Skeletal muscle cell (primary cell): Measurements from ENCODE around the gene CLHC1.
A peak's percentile ranks its signal among the peaks of the same experiment; 100 is the strongest.

Experiments used
- DNase-seq: peaks from one replicate; pipeline ENCODE4 v3.0.0-alpha.2; 2010; ENCODE audit warnings: low read depth
- H3K4me3 ChIP-seq: 2 replicates; pipeline ENCODE4 v1.5.1; 2011; ENCODE audit warnings: low read depth, mild to moderate bottlenecking, control low read depth, low read length, moderate library complexity

Gene CLHC1

DNA sequence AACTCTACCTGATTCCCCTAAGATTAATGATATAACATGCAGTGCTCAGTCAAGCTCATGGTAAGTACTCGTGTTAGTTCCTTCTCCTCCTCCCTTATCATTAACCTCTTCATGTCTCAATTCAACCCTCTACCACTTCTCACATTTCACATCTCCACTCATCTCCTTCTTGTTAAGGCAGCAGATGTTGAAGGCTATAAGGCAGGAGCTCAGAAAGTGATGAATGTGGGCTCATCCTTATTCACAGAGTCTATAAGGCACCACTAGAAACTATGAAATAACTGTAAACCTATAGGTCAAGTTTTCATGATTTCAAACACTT lies 56.0 kb downstream of the CLHC1 start:
- no peak for DNase-seq
- no peak overlapping the region for H3K4me3 ChIP-seq

DNA sequence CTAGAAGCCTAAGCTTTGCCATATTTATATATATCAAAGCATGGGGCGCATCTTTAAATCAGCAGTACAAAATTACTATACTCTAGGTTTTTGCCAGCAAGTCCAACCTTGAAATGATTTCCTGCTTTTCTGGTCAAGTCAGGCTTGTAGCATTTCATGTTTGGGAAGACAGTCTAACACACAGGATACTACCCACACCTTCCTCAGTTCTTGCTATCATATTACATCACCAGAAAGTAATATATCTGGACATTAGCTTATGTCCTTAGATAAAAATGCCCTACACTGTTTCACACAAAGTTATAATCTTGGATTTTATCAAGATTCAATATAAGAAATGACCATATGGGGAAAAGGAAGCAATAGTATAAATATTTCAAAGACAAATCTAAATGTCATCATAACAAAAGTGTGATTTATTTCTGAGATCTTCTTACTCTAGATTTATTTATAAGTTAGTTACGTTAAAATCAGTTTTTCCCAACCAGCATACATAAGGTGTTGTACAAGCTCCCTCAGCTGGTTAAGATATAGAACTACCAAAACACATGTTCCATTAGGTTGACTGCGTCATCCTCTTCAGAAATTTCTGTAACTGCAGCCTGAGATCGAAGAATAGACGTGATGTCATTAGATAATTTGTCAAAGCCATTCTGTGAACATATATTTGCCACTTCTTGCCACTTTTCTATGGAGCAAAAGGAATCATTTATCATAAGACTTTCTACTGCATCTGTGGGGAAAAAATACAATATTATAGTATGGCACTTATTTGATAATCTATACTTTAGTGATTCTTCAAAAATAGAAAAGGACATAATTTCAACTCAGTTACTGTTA lies 56.6 kb downstream of the CLHC1 start:
- DNase-seq: no peak

DNA sequence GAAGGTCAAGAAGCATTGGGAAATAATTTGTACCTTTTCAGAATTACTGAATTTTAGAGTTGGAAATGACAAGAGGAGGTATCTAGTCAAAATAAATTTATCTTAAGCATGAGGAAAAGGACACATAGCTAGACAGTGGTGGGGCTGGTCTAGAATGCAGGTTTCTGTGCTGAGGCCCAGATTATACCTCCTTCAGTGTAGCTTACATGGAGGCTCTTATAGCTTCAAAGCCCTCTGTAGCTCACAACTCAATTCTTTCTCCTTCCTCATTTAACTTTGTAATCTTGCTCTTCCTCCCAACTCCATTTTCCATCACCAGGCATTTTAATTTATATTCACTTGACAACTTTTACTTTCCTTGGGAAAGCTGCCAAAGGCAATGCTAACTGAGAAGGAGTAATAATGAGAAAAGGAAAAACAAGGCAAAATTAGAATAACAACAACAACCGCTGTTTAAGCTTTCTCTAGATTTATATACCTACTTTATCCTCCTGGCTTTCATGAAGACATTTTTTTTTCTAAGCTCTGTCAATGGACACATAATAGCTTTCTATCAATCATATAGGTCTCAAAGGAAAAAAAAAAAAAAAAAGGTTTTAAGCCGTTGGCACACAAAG lies 58.5 kb downstream of the CLHC1 start:
- no peak overlapping the region for H3K4me3 ChIP-seq
- no peak for DNase-seq

More for the DNA sequence above, 56.6 kb downstream of the CLHC1 start:
- H3K4me3 ChIP-seq: no peak overlapping the region

DNA sequence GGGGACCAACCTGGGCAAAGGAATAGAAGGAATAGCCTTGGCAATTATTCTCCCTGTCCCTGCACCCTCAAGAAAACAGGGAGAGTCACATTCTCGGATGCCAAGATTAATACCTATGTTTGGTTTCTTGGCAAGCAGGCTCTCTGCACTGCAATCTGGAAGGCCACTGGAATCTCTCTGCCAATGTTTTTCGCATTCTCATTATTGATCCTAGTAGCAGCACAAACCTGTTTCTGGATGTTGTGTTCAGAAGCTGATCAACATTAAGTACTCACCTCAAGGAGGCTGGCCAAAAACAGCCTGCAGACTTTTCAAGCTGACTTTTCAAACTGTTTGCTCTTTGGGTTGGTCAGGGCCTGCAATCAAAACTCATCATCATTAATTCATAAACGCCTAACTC lies 62.2 kb downstream of the CLHC1 start:
- DNase-seq: no peak
- H3K4me3 ChIP-seq: no peak overlapping the region

DNA sequence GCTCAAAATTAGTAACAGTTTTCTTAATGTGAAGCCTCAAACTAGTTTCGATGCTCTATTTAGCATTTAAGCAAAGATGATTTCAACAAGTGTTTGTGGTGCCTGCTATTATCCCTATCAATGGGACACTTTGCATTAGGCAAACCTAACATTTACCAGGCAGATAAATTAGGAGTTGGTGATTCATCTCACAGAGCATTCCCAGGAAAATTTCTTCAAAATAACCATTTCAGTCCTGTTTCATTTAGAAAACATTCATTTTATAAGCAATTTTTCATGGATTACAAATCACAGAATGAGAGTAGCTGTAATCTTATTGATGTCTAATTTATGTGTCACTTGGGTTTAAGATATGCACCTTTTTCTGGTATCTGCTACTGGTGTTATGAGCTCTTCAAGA lies 62.7 kb downstream of the CLHC1 start:
- DNase-seq: no peak
- H3K4me3 ChIP-seq: no peak overlapping the region

DNA sequence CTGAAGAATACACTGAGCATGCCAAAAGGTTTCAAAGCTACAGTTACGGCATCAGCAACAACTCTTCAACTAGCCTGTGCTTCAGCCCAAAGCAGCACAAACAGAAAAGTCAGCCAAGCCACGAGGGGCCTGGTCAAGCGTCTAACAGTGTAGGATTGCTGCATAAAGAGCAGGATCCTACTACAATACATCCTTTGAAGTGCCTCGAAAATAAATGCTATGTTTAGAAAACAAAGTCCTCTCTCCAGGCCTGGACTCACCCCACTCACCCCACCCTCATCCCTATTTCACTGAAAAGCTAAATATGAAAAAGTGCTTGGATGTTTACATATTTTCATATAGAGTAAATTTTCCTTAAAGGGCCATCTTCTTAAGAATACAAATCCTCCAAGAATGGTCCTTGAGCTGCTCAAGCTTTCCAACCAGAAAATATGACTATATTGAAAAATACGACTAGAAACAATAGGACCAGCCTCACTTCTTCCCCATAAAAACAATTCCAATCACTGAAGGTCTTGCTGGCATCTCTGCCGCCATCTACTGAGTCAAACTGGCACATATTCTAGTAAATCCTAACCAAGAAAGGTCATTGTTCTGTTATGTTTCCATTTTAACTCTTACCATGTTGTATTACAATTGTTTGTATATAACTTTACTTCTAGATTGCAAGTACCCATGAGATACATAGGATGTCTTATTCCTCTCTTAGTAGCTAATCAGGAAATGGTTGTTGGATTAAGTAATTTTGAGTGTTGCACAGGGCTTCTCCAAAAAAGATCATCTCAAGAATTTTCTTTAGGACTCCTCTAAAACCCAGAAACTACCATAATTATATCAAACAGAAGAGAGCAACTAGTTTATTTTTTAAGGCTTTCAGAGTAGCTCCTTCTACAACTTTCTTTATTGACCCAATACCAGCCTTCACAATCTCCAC lies 63.6 kb downstream of the CLHC1 start:
- H3K4me3 ChIP-seq: no peak overlapping the region

DNA sequence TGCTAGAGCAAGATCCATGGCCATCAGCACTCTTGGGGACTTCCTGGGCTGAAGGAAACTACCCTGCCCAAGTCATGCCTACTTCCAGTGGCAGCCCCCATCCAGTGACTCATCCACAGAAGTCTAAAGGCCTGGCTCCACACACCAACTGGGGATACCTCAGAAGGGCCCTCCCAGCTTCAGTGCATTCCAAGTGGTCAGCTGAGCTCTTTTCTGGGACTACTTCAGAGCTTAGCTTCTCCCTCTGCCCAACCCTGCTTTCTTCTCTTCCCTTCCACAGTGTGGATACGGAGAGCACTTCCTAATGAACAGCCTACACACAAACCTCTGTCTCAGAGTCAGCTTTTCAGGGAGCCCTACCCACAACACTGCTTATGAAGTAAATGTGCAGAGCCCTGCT lies 66.5 kb downstream of the CLHC1 start:
- DNase-seq: no peak
- no peak overlapping the region for H3K4me3 ChIP-seq

More for the DNA sequence above, 63.6 kb downstream of the CLHC1 start:
- no peak for DNase-seq

DNA sequence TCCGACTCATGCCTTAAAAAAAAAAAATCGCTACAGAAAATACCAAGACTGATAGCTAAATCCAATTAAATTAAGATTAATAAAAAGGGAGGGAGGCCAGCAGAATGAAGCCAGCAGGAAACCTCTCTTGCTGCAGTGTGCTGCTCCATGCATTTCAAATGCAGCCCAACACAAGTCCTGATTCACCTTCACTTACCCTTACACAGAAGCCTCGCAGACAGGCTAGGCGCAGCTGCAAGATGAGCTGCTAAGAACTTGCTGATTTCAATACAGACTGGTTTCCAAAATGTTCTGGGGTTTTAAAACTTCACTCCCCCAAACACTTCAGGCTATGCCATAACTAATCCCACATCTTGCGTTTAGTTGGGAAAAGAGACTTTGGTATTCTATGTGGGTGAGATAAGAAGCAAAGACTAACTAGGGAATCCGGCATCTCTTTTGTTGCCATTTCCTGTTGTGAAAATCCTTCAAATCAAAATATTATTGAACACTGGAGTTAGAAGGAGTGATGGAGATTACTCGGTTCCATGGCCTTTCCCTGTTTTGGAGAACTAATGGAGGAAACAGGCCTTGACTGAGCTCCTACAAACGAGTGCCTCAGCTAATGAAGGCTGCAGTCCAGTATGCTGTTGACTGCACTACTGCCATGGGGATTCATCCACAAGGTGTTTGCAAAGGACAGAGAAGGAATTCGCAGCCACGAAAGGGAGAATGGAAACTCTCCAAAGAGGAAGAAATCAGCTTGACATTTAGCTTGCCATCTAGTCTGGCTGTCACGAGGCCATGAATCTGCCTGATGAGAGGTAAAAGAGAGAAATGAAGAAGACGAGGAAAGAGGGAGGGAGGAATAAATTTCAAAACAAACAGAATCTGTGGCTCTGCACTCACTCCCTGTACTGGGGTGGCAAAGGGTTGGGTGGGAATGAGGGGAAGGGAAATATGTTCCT lies 67.3 kb downstream of the CLHC1 start:
- no peak for DNase-seq
- no peak overlapping the region for H3K4me3 ChIP-seq

DNA sequence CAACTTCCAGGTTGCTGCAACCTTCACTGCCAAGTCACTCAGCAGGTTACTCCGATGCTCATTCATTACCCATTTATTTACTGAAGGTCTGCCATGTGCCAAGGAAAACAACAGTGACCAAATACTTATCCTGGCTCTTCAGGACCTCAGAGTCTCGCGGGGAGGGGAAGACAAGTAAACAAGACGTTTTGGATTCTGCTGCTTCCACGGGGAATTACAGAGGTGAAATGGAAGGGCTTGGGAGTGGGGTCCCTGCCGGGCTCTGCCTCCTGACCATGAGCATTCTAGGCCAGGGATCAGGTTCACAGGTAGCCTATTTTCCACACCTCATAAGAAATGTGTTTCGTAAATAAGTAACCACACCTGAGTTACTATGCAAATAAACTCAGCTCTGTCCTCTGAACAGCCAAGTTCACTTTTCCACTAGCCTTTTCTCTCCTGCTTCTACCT lies 68.1 kb downstream of the CLHC1 start:
- no peak overlapping the region for H3K4me3 ChIP-seq
- DNase-seq: no peak

DNA sequence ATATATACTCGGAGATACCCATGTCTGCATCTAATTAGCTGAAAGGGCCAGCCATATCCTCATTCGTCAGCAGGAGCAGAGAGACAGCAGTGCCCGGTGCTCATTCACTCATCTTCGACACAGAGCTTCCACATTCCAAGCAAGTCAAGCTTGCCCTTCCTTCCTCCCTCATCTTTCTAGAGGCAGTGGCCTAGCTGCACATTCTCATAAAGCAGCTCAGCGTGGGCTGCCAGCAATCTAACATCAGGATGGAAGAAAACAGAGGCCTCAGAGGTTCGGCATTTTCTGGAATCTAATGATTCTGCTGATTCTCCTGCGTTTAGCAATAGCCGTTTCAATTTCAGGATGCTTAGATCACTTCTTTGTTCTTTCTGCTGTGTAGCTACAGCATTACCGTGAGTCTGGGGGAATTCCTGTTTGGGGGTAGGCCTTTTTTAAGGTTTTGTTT lies 68.8 kb downstream of the CLHC1 start:
- DNase-seq: peak; percentile 58
- no peak overlapping the region for H3K4me3 ChIP-seq

DNA sequence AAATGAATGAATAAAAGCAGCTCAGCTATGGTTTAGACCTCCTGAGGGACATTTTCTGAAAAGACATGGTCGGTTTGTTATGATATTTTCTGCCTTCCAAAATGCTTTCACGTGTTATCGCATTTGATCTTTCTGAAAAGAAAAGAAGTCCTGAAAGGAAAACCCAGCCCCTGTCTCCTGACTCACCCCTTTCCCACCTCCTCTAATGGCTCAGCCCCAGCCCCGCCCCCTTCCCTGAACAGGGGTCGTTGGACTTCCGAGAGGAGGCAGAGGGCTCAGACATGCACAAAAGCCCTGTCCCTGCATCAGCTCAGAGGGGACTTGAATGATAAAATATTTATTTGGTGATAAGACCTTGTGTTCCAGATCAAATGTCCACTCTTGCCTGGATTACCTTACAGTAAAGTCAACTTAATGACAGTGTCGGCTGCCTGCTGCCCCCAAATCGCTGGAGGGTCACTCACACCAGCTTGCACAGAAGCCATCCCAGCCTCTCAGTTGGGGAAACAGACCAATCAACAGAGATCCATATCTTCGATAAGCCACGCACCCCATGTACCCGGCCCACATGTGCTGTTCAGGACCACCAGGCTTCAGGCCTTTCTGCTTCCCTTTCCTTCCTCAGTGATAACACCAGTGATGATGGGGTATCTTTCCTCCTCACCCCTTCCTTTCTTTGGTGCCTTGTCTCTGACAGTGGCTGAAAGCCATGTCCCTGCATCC lies 69.6 kb downstream of the CLHC1 start:
- no peak for DNase-seq
- H3K4me3 ChIP-seq: no peak overlapping the region

DNA sequence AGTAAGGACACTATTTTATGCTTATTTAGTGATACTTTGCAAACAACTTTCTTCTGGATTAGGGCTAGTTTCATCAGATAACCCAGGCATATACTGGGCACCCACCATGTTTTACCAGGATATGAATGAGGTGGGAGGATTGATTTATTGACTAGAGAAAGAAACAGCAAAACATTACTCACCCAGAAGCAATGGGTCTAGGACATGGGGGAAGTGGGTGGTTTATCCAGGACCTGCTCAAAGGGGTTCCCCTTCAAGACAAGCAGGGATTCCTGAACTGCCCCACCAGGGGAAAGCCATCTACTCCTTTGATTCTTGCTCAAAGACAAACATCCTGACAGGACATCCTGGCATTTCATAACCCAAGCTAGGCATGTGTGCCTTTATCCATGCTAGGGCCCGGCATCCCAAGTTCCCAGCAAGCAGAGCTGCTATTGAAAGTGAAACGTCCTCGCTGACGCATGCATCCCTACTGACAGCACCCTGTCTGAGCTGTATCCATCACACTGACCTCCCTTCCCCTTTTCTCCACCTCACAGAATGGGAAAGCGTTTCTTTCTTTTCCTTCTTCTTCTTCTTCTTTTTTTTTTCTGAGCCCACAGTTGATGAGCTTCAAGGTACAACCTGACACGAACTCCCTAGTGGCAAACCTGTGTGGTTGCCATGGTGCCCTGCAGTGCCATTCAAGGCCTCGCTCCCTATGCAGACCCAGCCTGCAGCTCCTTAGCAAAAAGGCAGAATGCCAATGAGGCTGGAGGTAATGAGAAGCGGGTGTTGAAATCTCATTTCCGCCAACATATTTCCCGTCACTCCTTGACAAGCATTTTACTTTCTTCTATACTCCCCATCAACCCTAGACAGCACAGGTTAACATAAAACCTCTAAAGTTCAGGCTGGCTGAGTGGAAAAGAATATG lies 70.5 kb downstream of the CLHC1 start:
- no peak overlapping the region for H3K4me3 ChIP-seq
- DNase-seq: no peak

DNA sequence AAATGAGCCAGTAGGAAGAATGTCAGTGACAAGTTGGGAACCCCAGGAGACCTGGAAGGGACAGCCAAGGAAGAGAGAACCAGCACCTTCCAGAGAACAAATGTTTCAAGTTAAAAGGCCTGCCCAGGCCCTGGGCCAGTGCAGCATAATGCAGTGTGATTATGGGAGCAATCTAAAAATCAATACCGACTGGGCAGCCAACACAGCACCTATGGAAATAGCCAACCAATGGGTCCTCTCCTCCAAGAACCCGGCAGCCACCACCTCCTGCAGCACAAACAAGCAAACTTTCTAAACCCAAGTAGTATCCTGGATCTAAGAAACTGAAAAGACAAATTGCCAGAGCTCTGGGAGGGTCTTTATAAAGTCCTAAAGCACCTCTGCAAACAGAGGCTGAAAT lies 71.7 kb downstream of the CLHC1 start:
- DNase-seq: no peak
- H3K4me3 ChIP-seq: no peak overlapping the region

DNA sequence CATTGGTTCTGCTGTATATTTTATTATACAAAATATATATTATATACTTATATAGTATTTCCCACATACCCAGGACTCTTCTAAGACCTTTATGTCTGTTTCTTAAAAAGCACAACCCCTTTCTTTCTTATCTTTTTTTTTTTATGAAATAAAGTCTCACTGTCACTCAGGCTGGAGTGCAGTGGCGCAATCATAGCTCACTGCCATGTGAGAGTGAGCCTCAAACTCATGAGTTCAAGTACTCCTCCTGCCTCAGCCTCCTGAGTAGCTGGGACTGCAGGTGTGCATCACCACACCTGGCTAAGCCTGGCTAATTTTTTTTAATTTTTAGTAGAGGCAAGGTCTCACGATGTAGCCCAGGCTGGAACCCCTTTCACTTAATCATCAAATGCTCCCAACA lies 72.3 kb downstream of the CLHC1 start:
- no peak for DNase-seq
- H3K4me3 ChIP-seq: no peak overlapping the region

DNA sequence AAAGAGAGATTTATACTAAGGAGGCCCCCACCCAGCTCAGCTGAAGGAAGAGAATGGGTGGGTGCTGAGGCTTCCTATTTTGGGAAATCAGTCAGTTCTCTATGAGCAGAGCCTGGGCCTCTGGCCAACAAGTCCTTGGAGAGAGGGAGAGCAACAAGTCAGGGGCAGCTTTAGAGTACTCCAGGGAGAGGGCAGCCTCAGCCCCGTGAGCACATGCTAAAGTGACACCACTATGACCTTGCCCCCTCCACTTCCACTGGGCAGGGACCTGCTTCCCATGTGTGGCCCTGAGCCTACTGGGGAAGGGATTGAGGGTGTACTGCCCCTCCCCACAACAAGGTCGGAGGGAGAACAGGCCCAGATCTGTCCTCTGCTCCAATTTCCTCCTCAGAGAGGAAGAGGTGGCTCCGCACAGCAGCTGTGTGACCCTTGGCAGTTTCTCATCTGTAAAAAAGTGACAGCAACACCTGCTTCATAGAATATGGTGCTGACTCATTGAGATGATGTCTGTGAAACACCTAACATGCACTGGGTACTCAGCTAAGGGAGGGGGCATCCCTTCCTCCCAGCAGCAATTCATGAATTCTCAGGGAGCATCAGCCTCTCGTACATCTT lies 72.9 kb downstream of the CLHC1 start:
- peak; percentile 56 for DNase-seq
- H3K4me3 ChIP-seq: no peak overlapping the region

DNA sequence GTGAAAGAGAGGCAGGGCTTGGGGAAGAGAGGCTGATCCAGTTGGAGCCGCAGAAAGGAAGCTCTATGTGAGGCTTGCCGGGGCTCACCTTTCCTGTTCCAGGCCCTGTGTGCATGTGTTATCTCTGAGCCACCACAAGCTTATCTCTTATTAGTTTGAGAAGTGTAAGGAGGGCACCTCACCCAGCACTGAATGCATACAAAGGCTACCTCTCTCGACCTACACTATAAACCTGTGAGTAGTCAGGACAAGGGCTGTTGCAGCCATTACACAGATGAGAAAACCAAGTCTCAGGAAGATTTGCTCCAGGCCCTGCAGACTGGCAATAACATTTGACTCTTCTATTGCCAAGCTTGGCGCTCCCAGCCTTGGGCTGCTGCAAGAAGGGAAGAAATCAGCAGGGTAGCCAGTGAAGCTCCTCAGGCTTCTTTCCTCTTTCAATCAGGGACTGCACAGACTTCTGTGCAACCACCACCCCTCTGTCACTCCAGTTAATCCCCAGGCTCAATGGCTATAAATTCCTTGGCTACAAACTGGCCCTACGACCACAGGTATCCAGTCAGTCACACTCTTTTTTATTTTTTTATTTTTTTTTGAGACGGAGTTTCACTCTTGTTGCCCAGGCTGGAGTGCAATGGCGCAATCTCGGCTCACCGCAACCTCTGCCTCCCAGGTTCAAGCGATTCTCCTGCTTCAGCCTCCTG lies 73.8 kb downstream of the CLHC1 start:
- DNase-seq: no peak
- H3K4me3 ChIP-seq: no peak overlapping the region
